WI38 (cell line): ENCODE measurements around the gene VPS4A.
A peak's percentile ranks its signal among the peaks of the same experiment; 100 is the strongest.

ENCODE experiments used
- H3K4me3 ChIP-seq: 2 replicates; pipeline ENCODE4 v1.5.1; 2011; ENCODE audit warnings: low read depth, mild to moderate bottlenecking, control low read depth, low read length
- CTCF ChIP-seq: IDR thresholded peaks from 2 replicates; pipeline ENCODE4 v1.5.1; 2012; ENCODE audit warnings: low read depth, mild to moderate bottlenecking, control low read depth, low read length

VPS4A gene

GRCh38 chr16:69310653-69311532 lies at the start of gene VPS4A:
VPS4A (plus strand) TSS chr16:69311350; CDS start chr16:69311512, 162 bp downstream.
- peak within 1 kb of the TSS; percentile 85 for H3K4me3 ChIP-seq
- peak; percentile 78 for TF ChIP-seq CTCF

- no peak for TF ChIP-seq CTCF
- H3K4me3 ChIP-seq = no peak overlapping the region
Measured at GRCh38 chr16:69266334-69267063, 44.7 kb upstream of the VPS4A start.

- no peak overlapping the region for H3K4me3 ChIP-seq
- no peak for TF ChIP-seq CTCF
Measured at GRCh38 chr16:69267633-69268032, 43.5 kb upstream of the VPS4A start.

- TF ChIP-seq CTCF = no peak
- no peak overlapping the region for H3K4me3 ChIP-seq
Measured at GRCh38 chr16:69270395-69270794, 40.8 kb upstream of the VPS4A start.

- no peak for TF ChIP-seq CTCF
- no peak overlapping the region for H3K4me3 ChIP-seq
Measured at GRCh38 chr16:69270831-69271230, 40.3 kb upstream of the VPS4A start.

GRCh38 chr16:69273009-69273408 lies 38.1 kb upstream of the VPS4A start:
- no peak for TF ChIP-seq CTCF
- no peak overlapping the region for H3K4me3 ChIP-seq
